Sigmoid colon (tissue), 7 donors: ENCODE measurements around the gene TRIM14. TPM values are rescaled to one million over a fixed set of nuclear protein-coding genes. Genes with fewer than 3 reads are reported as not detected.
A peak's percentile ranks its signal among the peaks of the same experiment; 100 is the strongest.

Experiments
- DNase-seq: peaks from one replicate; pipeline ENCODE4 v3.0.0-alpha.2; 2019
- H3K27ac ChIP-seq, 4 donors: fragments of 200-600 bp; sonication (generic); one replicate each; pipeline ENCODE4 v1.5.1; 2016 to 2019; ENCODE audit warnings: mild to moderate bottlenecking in 1 of 4
- H3K27me3 ChIP-seq, 3 donors: fragments of 200-600 bp; sonication (generic); one replicate each; pipeline ENCODE4 v1.5.1; 2019; ENCODE audit warnings: mild to moderate bottlenecking in 1 of 3
- H3K36me3 ChIP-seq, 4 donors: fragments of 200-600 bp; sonication (generic); one replicate each; pipeline ENCODE4 v1.5.1; 2016 to 2019
- H3K4me1 ChIP-seq, 4 donors: fragments of 200-600 bp; sonication (generic); one replicate each; pipeline ENCODE4 v1.5.1; 2017 to 2019
- H3K4me3 ChIP-seq, 4 donors: fragments of 200-600 bp; sonication (generic); one replicate each; pipeline ENCODE4 v1.5.1; 2017 to 2019; ENCODE audit warnings: mild to moderate bottlenecking in 2 of 4, moderate library complexity in 1 of 4
- H3K9me3 ChIP-seq, 4 donors: fragments of 200-600 bp in 3 of 4; sonication (generic) in 3 of 4; one replicate each; pipeline versions ENCODE4 v1.5.1 to v1.6.1; 2013 to 2019
- CTCF ChIP-seq, 4 experiments: fragments of 450-650 bp in 3 of 4; fragments of 200-600 bp in 1 of 4; IDR thresholded peaks; one replicate each; pipeline ENCODE4 v1.5.1; 2016 to 2019; ENCODE audit warnings: antibody characterized with exemption in 4 of 4, mild to moderate bottlenecking in 3 of 4, moderate library complexity in 2 of 4
- EP300 ChIP-seq, 4 donors: sonication (generic); formaldehyde crosslinking; IDR thresholded peaks; one replicate each; pipeline ENCODE4 v1.6.1; 2017; ENCODE audit warnings: antibody characterized with exemption in 4 of 4
- POLR2A ChIP-seq, 2 donors: fragments of 450-650 bp; IDR thresholded peaks; one replicate each; pipeline ENCODE4 v1.6.1; 2016; ENCODE audit warnings: antibody characterized with exemption in 2 of 2, mild to moderate bottlenecking in 2 of 2, moderate library complexity in 2 of 2
- POLR2AphosphoS5 ChIP-seq, 4 donors: sonication (generic); formaldehyde crosslinking; IDR thresholded peaks; one replicate each; pipeline ENCODE4 v1.6.1; 2017; ENCODE audit warnings: antibody characterized with exemption in 4 of 4
- WGBS, 2 donors: extraction: QIAGEN DNeasy Blood & Tissue Kit; methylation state at CpG; one replicate each; pipeline ENCODE4 v1.1.7; 2013; 5-methylcytosine and 5-hydroxymethylcytosine counted together
- intact Hi-C: fragments of 100-400 bp; cut with DNase I; formaldehyde crosslinking; loops from one replicate; pipeline ENCODE4 v1.15.1; 2023
- polyA plus RNA-seq, 3 donors: library from polyadenylated mRNA; stranded (reverse); fragments of 200-250 nt; gene quantifications; one replicate each; pipeline ENCODE4 v1.2.3, GENCODE V29; 2013
- total RNA-seq, 4 donors: library from RNA; depleted of rRNA; stranded (reverse); fragments of >200 nt; gene quantifications; one replicate each; pipeline ENCODE4 v1.1.0, GENCODE V29; 2016
- donor health status: healthy with polysubstance abuse.
- donor health status: Bipolar disorder and iron deficiency.
- donor health status: healthy.

The TRIM14 gene
- total and polyA plus RNA-seq, 7 donors = 7.2 to 40.1 (median 13.2) TPM

- no peak overlapping the region for H3K4me3 ChIP-seq
- no peak for DNase-seq
- 43 to 68% methylated on average over 10 of the region's 10 CpGs for WGBS, 2 donors
- no peaks in the 10 kb centered on the region for H3K9me3 ChIP-seq
- no peaks in the 10 kb centered on the region for H3K27me3 ChIP-seq
- intact Hi-C loops = no loop called here
- peaks cover 0 to 4% (median 2%) of the 10 kb centered on the region in 4 donors for H3K4me1 ChIP-seq
- H3K36me3 ChIP-seq = no peaks in the 10 kb centered on the region
- no peak overlapping the region for H3K27ac ChIP-seq
- no peak for TF ChIP-seq POLR2A (IDR thresholded peaks at IDR 0.05)
- no peak for TF ChIP-seq CTCF (IDR thresholded peaks at IDR 0.05)
- no peak for TF ChIP-seq EP300 (IDR thresholded peaks at IDR 0.05)
- TF ChIP-seq POLR2AphosphoS5 (IDR thresholded peaks at IDR 0.05) = no peak
These were observed 79.4 kb downstream of the TRIM14 start for GRCh38 chr9:98039607-98040017.

GRCh38 chr9:98038958-98039357 lies 80.1 kb downstream of the TRIM14 start:
- DNase-seq = no peak
- H3K27me3 ChIP-seq = no peaks in the 10 kb centered on the region
- TF ChIP-seq CTCF (IDR thresholded peaks at IDR 0.05) (no peak), POLR2A (IDR thresholded peaks at IDR 0.05) (no peak), POLR2AphosphoS5 (IDR thresholded peaks at IDR 0.05) (no peak), EP300 (IDR thresholded peaks at IDR 0.05) (no peak)
- no peaks in the 10 kb centered on the region for H3K36me3 ChIP-seq
- WGBS, 2 donors = 73 to 75% methylated on average over 8 of the region's 8 CpGs
- intact Hi-C loops = no loop called here
- no peak overlapping the region for H3K4me3 ChIP-seq
- peaks cover 0 to 6% (median 5%) of the 10 kb centered on the region in 4 donors for H3K4me1 ChIP-seq
- H3K27ac ChIP-seq = no peak overlapping the region
- H3K9me3 ChIP-seq = no peaks in the 10 kb centered on the region

GRCh38 chr9:98037357-98037756 lies 81.7 kb downstream of the TRIM14 start:
- Histone ChIP-seq H3K27me3 (no peaks in the 10 kb centered on the region), H3K4me1 (peaks cover 0 to 6% (median 5%) of the 10 kb centered on the region in 4 donors), H3K4me3 (no peak overlapping the region), H3K27ac (peak overlapping the region in 2 of 4 donors; percentile 4 to 14), H3K36me3 (no peaks in the 10 kb centered on the region), H3K9me3 (no peaks in the 10 kb centered on the region)
- intact Hi-C loops = no loop called here
- TF ChIP-seq POLR2AphosphoS5 (IDR thresholded peaks at IDR 0.05) = no peak
- TF ChIP-seq CTCF (IDR thresholded peaks at IDR 0.05) = no peak
- no peak for TF ChIP-seq POLR2A (IDR thresholded peaks at IDR 0.05)
- TF ChIP-seq EP300 (IDR thresholded peaks at IDR 0.05) = no peak
- no peak for DNase-seq

- H3K4me3 ChIP-seq = peak overlapping the region in 2 of 4 donors; percentile 14 to 23
- H3K27me3 ChIP-seq = no peaks in the 10 kb centered on the region
- H3K27ac ChIP-seq = no peak overlapping the region
- 45 to 48% methylated on average over 20 of the region's 20 CpGs for WGBS, 2 donors
- no peaks in the 10 kb centered on the region for H3K36me3 ChIP-seq
- peaks cover 0 to 6% (median 5%) of the 10 kb centered on the region in 4 donors for H3K4me1 ChIP-seq
- DNase-seq = peak; percentile 93
- TF ChIP-seq CTCF (IDR thresholded peaks at IDR 0.05) = peak; percentile 33 to 94 (median 86)
- TF ChIP-seq EP300 (IDR thresholded peaks at IDR 0.05) = no peak
- intact Hi-C loops = loop anchor here (1.0 to 2.0 kb wide), 2 partner anchors 52 to 112 kb away; partner anchors contain the start of gene ANP32B
- H3K9me3 ChIP-seq = no peaks in the 10 kb centered on the region
These were observed 84.2 kb downstream of the TRIM14 start for GRCh38 chr9:98034593-98035546.
